Left hindlimb (tissue), 1 donor: ENCODE results near the gene KCNMB1.
A peak's percentile ranks its signal among the peaks of the same experiment; 100 is the strongest.
"Not testable (repeated sequence)": the region's sequence is repeated elsewhere in the genome, so short reads cannot be mapped to it uniquely, and the experiment has no call there.

ENCODE experiments used
- DNase-seq: peaks from one replicate; pipeline ENCODE4 v3.0.0-alpha.2; 2018

Gene KCNMB1

GRCh38 chr5:170413897-170414296 lies 24.7 kb upstream of the KCNMB1 start:
- no peak for DNase-seq

GRCh38 chr5:170411100-170411499 lies 21.9 kb upstream of the KCNMB1 start:
- no peak for DNase-seq

- DNase-seq, result no peak
These were observed 21.2 kb upstream of the KCNMB1 start for GRCh38 chr5:170410401-170410800.

- DNase-seq, result no peak
These were observed 19.9 kb upstream of the KCNMB1 start for GRCh38 chr5:170408877-170409660.

GRCh38 chr5:170408226-170408625 lies 19.1 kb upstream of the KCNMB1 start:
- DNase-seq, result peak; percentile 45

GRCh38 chr5:170407062-170407461 lies 17.9 kb upstream of the KCNMB1 start:
- DNase-seq, result no peak

GRCh38 chr5:170405817-170406216 lies 16.6 kb upstream of the KCNMB1 start:
- no peak for DNase-seq

GRCh38 chr5:170404398-170404797 lies 15.2 kb upstream of the KCNMB1 start:
- DNase-seq, result no peak

GRCh38 chr5:170403675-170404074 lies 14.5 kb upstream of the KCNMB1 start:
- DNase-seq, result no peak

GRCh38 chr5:170402508-170402907 lies 13.3 kb upstream of the KCNMB1 start:
- no peak for DNase-seq

GRCh38 chr5:170397059-170397458 lies 7.9 kb upstream of the KCNMB1 start:
- no peak for DNase-seq

- DNase-seq, result no peak
These were observed 4.8 kb upstream of the KCNMB1 start for GRCh38 chr5:170393958-170394357.

- DNase-seq, result no peak
These were observed 4.1 kb upstream of the KCNMB1 start for GRCh38 chr5:170393235-170393634.

GRCh38 chr5:170390472-170390871 lies 1.3 kb upstream of the KCNMB1 start:
- DNase-seq, result no peak

- no peak for DNase-seq
These were observed 354 bp upstream of the KCNMB1 start for GRCh38 chr5:170389550-170389892.

- no peak for DNase-seq
These were observed 1.2 kb downstream of the KCNMB1 start for GRCh38 chr5:170387775-170388639.

- DNase-seq, result no peak
These were observed 2.3 kb downstream of the KCNMB1 start for GRCh38 chr5:170386743-170387395.

GRCh38 chr5:170383227-170383626 lies 5.9 kb downstream of the KCNMB1 start:
- DNase-seq, result no peak

GRCh38 chr5:170382790-170383189 lies 6.4 kb downstream of the KCNMB1 start:
- DNase-seq, result no peak

GRCh38 chr5:170380361-170380951 lies 8.7 kb downstream of the KCNMB1 start:
- no peak for DNase-seq

- DNase-seq, result no peak
These were observed 10.4 kb downstream of the KCNMB1 start for GRCh38 chr5:170378740-170379139.

- no peak for DNase-seq
These were observed 12.1 kb downstream of the KCNMB1 start for GRCh38 chr5:170377027-170377426.

GRCh38 chr5:170376526-170376925 lies 12.6 kb downstream of the KCNMB1 start:
- DNase-seq, result not testable (repeated sequence)
